SK-N-SH (cell line): Measurements from ENCODE around the gene XKR7. TPM values are rescaled to one million over a fixed set of nuclear protein-coding genes. Genes with fewer than 3 reads are reported as not detected.

Source experiments
- CTCF ChIA-PET: fragments of 300-600, 350-600 bp; formaldehyde crosslinking; extraction: SDS; loops from one replicate; lab custom pipeline; 2021; lab: Yijun Ruan, JAX
- POLR2A ChIA-PET: fragments of 350-600 bp; sonication (Branson Sonifier 250); formaldehyde crosslinking; extraction: SDS; loops from one replicate; lab custom pipeline; 2020; ENCODE audit warnings: antibody characterized with exemption, inconsistent platforms; lab: Yijun Ruan, JAX
- DNase-seq: peaks from one replicate; pipeline ENCODE4 v3.0.0; 2012
- H2AFZ ChIP-seq: fragments of 200-600 bp; sonication (generic); 2 replicates; pipeline ENCODE4 v1.8.1; 2016; ENCODE audit warnings: antibody characterized with exemption, mild to moderate bottlenecking, low read depth
- H3F3A ChIP-seq: fragments of 200-600 bp; sonication (generic); replicated peaks from 2 replicates; pipeline ENCODE3; 2016; ENCODE audit warnings: antibody characterized with exemption, mild to moderate bottlenecking; ENCODE audit not compliant: insufficient read depth
- H3K27ac ChIP-seq, 2 experiments: fragments of 200-500 bp in 1 of 2; fragments of 200-600 bp in 1 of 2; sonication (Bioruptor generic) in 1 of 2; sonication (generic), shearing (Covaris generic) in 1 of 2; 2 replicates each; pipeline versions ENCODE4 v1.5.1 to v1.6.1; 2014 to 2016; ENCODE audit warnings: low read depth in 2 of 2, inconsistent platforms in 1 of 2, low read length in 1 of 2, mild to moderate bottlenecking in 1 of 2, mixed read lengths in 1 of 2
- H3K27me3 ChIP-seq: fragments of 200-600 bp; sonication (generic), shearing (Covaris generic); 2 replicates; pipeline ENCODE4 v1.6.1; 2016; ENCODE audit warnings: mixed run types; ENCODE audit not compliant: insufficient read depth
- H3K36me3 ChIP-seq, 2 experiments: fragments of 200-500 bp in 1 of 2; fragments of 200-600 bp in 1 of 2; sonication (Bioruptor generic) in 1 of 2; sonication (generic) in 1 of 2; replicated peaks in 1 of 2; 2 replicates each; pipeline versions ENCODE3 to v1.5.1; 2014 to 2016; ENCODE audit warnings: low read length in 1 of 2, mild to moderate bottlenecking in 1 of 2; ENCODE audit not compliant: insufficient read depth in 2 of 2, control insufficient read depth in 1 of 2
- H3K4me1 ChIP-seq, 2 experiments: fragments of 200-500 bp in 1 of 2; fragments of 200-600 bp in 1 of 2; sonication (Bioruptor generic) in 1 of 2; sonication (generic), shearing (Covaris generic) in 1 of 2; 2 replicates each; pipeline versions ENCODE4 v1.5.1 to v1.6.1; 2014 to 2016; ENCODE audit warnings: low read depth in 1 of 2, low read length in 1 of 2, mixed run types in 1 of 2; ENCODE audit not compliant: insufficient read depth in 2 of 2, control insufficient read depth in 1 of 2
- H3K4me2 ChIP-seq: fragments of 200-600 bp; sonication (generic), shearing (Covaris generic); 2 replicates; pipeline ENCODE4 v1.6.1; 2017; ENCODE audit warnings: mixed run types
- H3K4me3 ChIP-seq, 2 experiments: fragments of 200-500 bp in 1 of 2; fragments of 200-600 bp in 1 of 2; sonication (Bioruptor generic) in 1 of 2; sonication (generic), shearing (Covaris generic) in 1 of 2; 2 replicates each; pipeline versions ENCODE4 v1.5.1 to v1.8.1; 2014 to 2016; ENCODE audit warnings: low read depth in 2 of 2, inconsistent platforms in 1 of 2, low read length in 1 of 2, mild to moderate bottlenecking in 1 of 2, mixed read lengths in 1 of 2, moderate library complexity in 1 of 2
- H3K79me2 ChIP-seq: fragments of 200-600 bp; sonication (generic); 2 replicates; pipeline ENCODE4 v1.8.1; 2017; ENCODE audit warnings: mild to moderate bottlenecking; ENCODE audit not compliant: insufficient read depth
- H3K9ac ChIP-seq: fragments of 200-600 bp; sonication (generic); 2 replicates; pipeline ENCODE4 v1.6.1; 2017; ENCODE audit warnings: mixed run types
- H3K9me2 ChIP-seq: fragments of 200-600 bp; sonication (generic); 2 replicates; pipeline ENCODE4 v1.6.1; 2017; ENCODE audit warnings: mixed run types
- H3K9me3 ChIP-seq: fragments of 200-600 bp; sonication (generic); 2 replicates; pipeline ENCODE4 v1.6.1; 2017; ENCODE audit warnings: mixed run types, mild to moderate bottlenecking, moderate library complexity
- H4K20me1 ChIP-seq: fragments of 200-600 bp; sonication (generic); 2 replicates; pipeline ENCODE4 v1.6.1; 2017; ENCODE audit warnings: mild to moderate bottlenecking, mixed run types; ENCODE audit not compliant: insufficient read depth
- EP300 ChIP-seq, 2 experiments: IDR thresholded peaks; 2 replicates each; pipeline versions ENCODE4 v1.4.0 to v1.6.1; 2012; ENCODE audit warnings: borderline replicate concordance in 1 of 2, low read depth in 1 of 2, low read length in 1 of 2
- EZH2phosphoT487 ChIP-seq: fragments of 200-600 bp; sonication (generic); IDR thresholded peaks from 2 replicates; pipeline ENCODE4 v1.6.1; 2017; ENCODE audit warnings: low read depth, mixed run types, mild to moderate bottlenecking, antibody characterized with exemption, moderate library complexity, borderline replicate concordance
- FOXJ3 ChIP-seq: sonication (generic); formaldehyde crosslinking; IDR thresholded peaks from 2 replicates; pipeline ENCODE4 v1.5.1; 2020; ENCODE audit warnings: mild to moderate bottlenecking, missing genetic modification reagents
- GABPA ChIP-seq: IDR thresholded peaks from 2 replicates; pipeline ENCODE4 v1.4.0; 2012; ENCODE audit warnings: low read depth, mild to moderate bottlenecking
- GATA2 ChIP-seq: sonication (generic); formaldehyde crosslinking; IDR thresholded peaks from 2 replicates; pipeline ENCODE4 v1.5.0; 2020; ENCODE audit warnings: mild to moderate bottlenecking, missing genetic modification reagents
- IRF3 ChIP-seq: fragments of 150-350 bp; IDR thresholded peaks from 2 replicates; pipeline ENCODE4 v1.6.1; 2016; ENCODE audit warnings: mild to moderate bottlenecking, low read depth, low read length
- NFIC ChIP-seq: IDR thresholded peaks from 2 replicates; pipeline ENCODE4 v1.4.0; 2012; ENCODE audit warnings: borderline replicate concordance
- POLR2AphosphoS5 ChIP-seq: IDR thresholded peaks from 2 replicates; pipeline ENCODE4 v1.6.1; 2012; ENCODE audit warnings: low read depth, low read length
- RCOR1 ChIP-seq: fragments of 150-350 bp; IDR thresholded peaks from 2 replicates; pipeline ENCODE4 v1.6.1; 2017; ENCODE audit warnings: antibody characterized with exemption, low read length
- RFX5 ChIP-seq: IDR thresholded peaks from 2 replicates; pipeline ENCODE4 v1.6.1; 2012; ENCODE audit warnings: mild to moderate bottlenecking, improper control_type of control experiment, low read length
- SIN3A ChIP-seq: IDR thresholded peaks from 2 replicates; pipeline ENCODE4 v1.6.1; 2012; ENCODE audit warnings: low read depth, mild to moderate bottlenecking, low read length, moderate library complexity, borderline replicate concordance
- TCF12 ChIP-seq: IDR thresholded peaks from 2 replicates; pipeline ENCODE4 v1.4.0; 2012
- YY1 ChIP-seq: IDR thresholded peaks from 2 replicates; pipeline ENCODE4 v1.4.0; 2012; ENCODE audit warnings: low read depth, mild to moderate bottlenecking
- WGBS: methylation state at CpG from one replicate; pipeline ENCODE4 v1.1.6; 2017; ENCODE audit warnings: low lambda C conversion rate; 5-methylcytosine and 5-hydroxymethylcytosine counted together
- polyA plus RNA-seq, 3 experiments: library from polyadenylated mRNA; depleted of rRNA; stranded (reverse); fragments of >200 nt; gene quantifications; 2 replicates each; pipeline ENCODE4 v1.2.3, GENCODE V29; 2012
- TF ChIP-seq, protein P1 (sequence below): IDR thresholded peaks from 2 replicates; pipeline ENCODE4 v1.4.0; 2012; ENCODE audit warnings: low read depth, borderline replicate concordance
- TF ChIP-seq, protein P2 (sequence below): IDR thresholded peaks from 2 replicates; pipeline ENCODE4; 2012
- TF ChIP-seq, protein P3 (sequence below): fragments of 200-600 bp; sonication (generic); IDR thresholded peaks from 2 replicates; pipeline ENCODE4 v1.6.1; 2017; ENCODE audit warnings: antibody characterized with exemption, mild to moderate bottlenecking, moderate library complexity

XKR7 gene
- polyA plus RNA-seq, 1 of the 3 experiments (the other 2 are of a cell fraction), result 0.02 TPM

DNA sequence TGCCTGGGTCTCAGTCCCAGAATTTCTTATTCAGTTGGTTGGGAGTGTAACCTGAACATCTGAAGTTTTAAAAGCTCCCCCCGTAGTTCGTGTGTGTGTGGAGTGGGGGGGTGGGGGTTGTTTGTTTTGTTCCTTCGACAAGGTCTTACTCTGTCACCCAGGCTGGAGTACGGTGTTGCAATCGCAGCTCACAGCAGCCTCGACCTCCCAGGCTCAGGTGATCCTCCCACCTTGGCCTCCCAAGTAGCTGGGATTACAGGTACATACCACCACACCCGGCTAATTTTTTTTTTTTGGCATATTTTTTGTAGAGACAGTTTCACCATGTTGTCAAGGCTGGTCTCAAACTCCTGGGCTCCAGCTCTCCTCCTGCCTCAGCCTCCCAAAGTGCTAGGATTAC is 45.4 kb downstream of the XKR7 start (continued):
- no peak for TF ChIP-seq IRF3
- TF ChIP-seq TCF12, result no peak

- no peaks in the 10 kb centered on the region for H3K9me2 ChIP-seq
- H3K9ac ChIP-seq, result no peak overlapping the region
- no peak overlapping the region for H3K27ac ChIP-seq
- peak; percentile 72 for DNase-seq
- no peak overlapping the region; a peak in 1 of 4 replicates for H3K4me3 ChIP-seq
- ChIA-PET CTCF (interaction anchor here (0.7 to 2.7 kb wide), 7 partner anchors 8 to 818 kb away, joined by 3 to 23 read pairs (median 5); no protein-coding TSS in a partner anchor), POLR2A (interaction anchor here (1.2 kb wide), 1 partner anchor 10 kb away, joined by 3 read pairs; no protein-coding TSS in a partner anchor)
- no peaks in the 10 kb centered on the region for H3K79me2 ChIP-seq
- no peaks in the 10 kb centered on the region for H3K9me3 ChIP-seq
- no peaks in the 10 kb centered on the region for H4K20me1 ChIP-seq
- H3K27me3 ChIP-seq, result peaks cover 54% of the 10 kb centered on the region
- TF ChIP-seq TCF12, result no peak
- TF ChIP-seq EZH2phosphoT487, result no peak
- TF ChIP-seq FOXJ3 (CRISPR knock-in tag), result no peak
- no peak for TF ChIP-seq RFX5
- TF ChIP-seq POLR2AphosphoS5, result no peak
- TF ChIP-seq, protein P1, sequence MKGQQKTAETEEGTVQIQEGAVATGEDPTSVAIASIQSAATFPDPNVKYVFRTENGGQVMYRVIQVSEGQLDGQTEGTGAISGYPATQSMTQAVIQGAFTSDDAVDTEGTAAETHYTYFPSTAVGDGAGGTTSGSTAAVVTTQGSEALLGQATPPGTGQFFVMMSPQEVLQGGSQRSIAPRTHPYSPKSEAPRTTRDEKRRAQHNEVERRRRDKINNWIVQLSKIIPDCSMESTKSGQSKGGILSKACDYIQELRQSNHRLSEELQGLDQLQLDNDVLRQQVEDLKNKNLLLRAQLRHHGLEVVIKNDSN, result no peak
- no peak for TF ChIP-seq GATA2 (CRISPR knock-in tag)
- TF ChIP-seq SIN3A, result no peak
- TF ChIP-seq, protein P2, sequence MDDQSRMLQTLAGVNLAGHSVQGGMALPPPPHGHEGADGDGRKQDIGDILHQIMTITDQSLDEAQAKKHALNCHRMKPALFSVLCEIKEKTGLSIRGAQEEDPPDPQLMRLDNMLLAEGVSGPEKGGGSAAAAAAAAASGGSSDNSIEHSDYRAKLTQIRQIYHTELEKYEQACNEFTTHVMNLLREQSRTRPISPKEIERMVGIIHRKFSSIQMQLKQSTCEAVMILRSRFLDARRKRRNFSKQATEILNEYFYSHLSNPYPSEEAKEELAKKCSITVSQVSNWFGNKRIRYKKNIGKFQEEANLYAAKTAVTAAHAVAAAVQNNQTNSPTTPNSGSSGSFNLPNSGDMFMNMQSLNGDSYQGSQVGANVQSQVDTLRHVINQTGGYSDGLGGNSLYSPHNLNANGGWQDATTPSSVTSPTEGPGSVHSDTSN, result no peak
- TF ChIP-seq NFIC, result no peak
- no peak for TF ChIP-seq GABPA
- no peak for TF ChIP-seq RCOR1
- no peak for TF ChIP-seq YY1
- TF ChIP-seq, protein P3, sequence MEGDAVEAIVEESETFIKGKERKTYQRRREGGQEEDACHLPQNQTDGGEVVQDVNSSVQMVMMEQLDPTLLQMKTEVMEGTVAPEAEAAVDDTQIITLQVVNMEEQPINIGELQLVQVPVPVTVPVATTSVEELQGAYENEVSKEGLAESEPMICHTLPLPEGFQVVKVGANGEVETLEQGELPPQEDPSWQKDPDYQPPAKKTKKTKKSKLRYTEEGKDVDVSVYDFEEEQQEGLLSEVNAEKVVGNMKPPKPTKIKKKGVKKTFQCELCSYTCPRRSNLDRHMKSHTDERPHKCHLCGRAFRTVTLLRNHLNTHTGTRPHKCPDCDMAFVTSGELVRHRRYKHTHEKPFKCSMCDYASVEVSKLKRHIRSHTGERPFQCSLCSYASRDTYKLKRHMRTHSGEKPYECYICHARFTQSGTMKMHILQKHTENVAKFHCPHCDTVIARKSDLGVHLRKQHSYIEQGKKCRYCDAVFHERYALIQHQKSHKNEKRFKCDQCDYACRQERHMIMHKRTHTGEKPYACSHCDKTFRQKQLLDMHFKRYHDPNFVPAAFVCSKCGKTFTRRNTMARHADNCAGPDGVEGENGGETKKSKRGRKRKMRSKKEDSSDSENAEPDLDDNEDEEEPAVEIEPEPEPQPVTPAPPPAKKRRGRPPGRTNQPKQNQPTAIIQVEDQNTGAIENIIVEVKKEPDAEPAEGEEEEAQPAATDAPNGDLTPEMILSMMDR, result no peak
- no peak for TF ChIP-seq EP300 (IDR thresholded peaks at IDR 0.05; ENCODE audit: borderline replicate concordance in 1 of 2, low read depth in 1 of 2, low read length in 1 of 2)
- H3K4me1 ChIP-seq, result peaks cover 0 to 13% of the 10 kb centered on the region in 2 experiments; a peak in 1 of 4 replicates
- H3K4me2 ChIP-seq, result no peak overlapping the region
- peaks cover 8% of the 10 kb centered on the region for H3F3A ChIP-seq
- H2AFZ ChIP-seq, result no peak overlapping the region
- WGBS, result 12% methylated on average over 17 of the region's 35 CpGs
- H3K36me3 ChIP-seq, result no peaks in the 10 kb centered on the region
These were observed 49.8 kb downstream of the XKR7 start for GRCh38 chr20:32017711-32018251.
